B cell (primary cell): Measurements from ENCODE around the gene IL1RN.

Source experiments
- CTCF ChIP-seq: fragments of 200-600 bp; IDR thresholded peaks from one replicate; pipeline ENCODE4 v1.8.0; 2022; ENCODE audit warnings: antibody characterized with exemption, mild to moderate bottlenecking
- EZH2 ChIP-seq: IDR thresholded peaks from 2 replicates; pipeline ENCODE4 v1.6.1; 2012; ENCODE audit warnings: borderline replicate concordance, low read depth, mild to moderate bottlenecking, moderate library complexity, low read length; ENCODE audit not compliant: insufficient read depth, poor library complexity, severe bottlenecking

GRCh38 chr2:113129519-113130078 lies 2.2 kb downstream of the IL1RN start:
- TF ChIP-seq CTCF (no peak), EZH2 (no peak)
